Activated naive CD8-positive, alpha-beta T cell treated with anti-CD3 and anti-CD28 coated beads for 36 hours (primary cell): ENCODE results near the gene TCP11. TPM values are rescaled to one million over a fixed set of nuclear protein-coding genes. Genes with fewer than 3 reads are reported as not detected.

Experiments used
- DNase-seq: peaks from one replicate; pipeline ENCODE4 v3.0.0; 2021
- H3K27ac Mint-ChIP-seq: one replicate; pipeline ENCODE4 v1.8.0; 2022; ENCODE audit warnings: mild to moderate bottlenecking, moderate library complexity, mixed read lengths
- H3K27me3 Mint-ChIP-seq: one replicate; pipeline ENCODE4 v1.8.0; 2022; ENCODE audit warnings: mild to moderate bottlenecking, mixed read lengths
- H3K36me3 Mint-ChIP-seq: one replicate; pipeline ENCODE4 v1.8.0; 2021; ENCODE audit warnings: mild to moderate bottlenecking, mixed read lengths
- H3K4me1 Mint-ChIP-seq: one replicate; pipeline ENCODE4 v1.8.0; 2021; ENCODE audit warnings: mixed read lengths
- H3K4me3 Mint-ChIP-seq: one replicate; pipeline ENCODE4 v1.8.0; 2022; ENCODE audit warnings: mild to moderate bottlenecking, moderate library complexity, mixed read lengths
- H3K9me3 Mint-ChIP-seq: one replicate; pipeline ENCODE4 v1.8.0; 2022; ENCODE audit warnings: mixed read lengths
- total RNA-seq, 2 experiments: library from RNA; stranded (reverse); gene quantifications; one replicate each; pipeline ENCODE4 v1.2.3, GENCODE V29; 2021

Gene TCP11
- total RNA-seq, 2 experiments from 2014 or later, result not detected

DNA sequence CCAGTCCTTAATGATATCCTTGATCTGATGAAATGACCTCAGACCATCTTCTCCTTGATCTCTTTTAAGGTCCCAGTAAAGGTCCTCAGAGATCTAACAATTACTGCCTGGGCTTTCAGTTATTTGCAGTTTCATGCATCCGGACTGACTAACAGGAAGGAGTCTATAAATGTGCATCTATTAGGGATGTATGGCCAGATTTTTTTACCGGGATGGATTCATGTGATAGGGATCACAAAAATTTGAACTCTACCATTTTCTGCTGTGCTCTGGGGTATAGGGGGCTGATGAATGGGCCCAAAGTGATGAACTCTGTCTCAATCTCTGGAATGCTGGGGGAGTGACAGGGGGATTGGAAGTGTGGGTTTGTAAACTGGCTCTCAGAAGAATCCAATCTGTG lies 36.5 kb upstream of the TCP11 start:
- Mint-ChIP-seq H3K27me3 (peaks cover 7% of the 10 kb centered on the region), H3K36me3 (no peaks in the 10 kb centered on the region), H3K9me3 (no peaks in the 10 kb centered on the region), H3K4me3 (no peak overlapping the region), H3K4me1 (no peaks in the 10 kb centered on the region), H3K27ac (no peak overlapping the region)
- no peak for DNase-seq

DNA sequence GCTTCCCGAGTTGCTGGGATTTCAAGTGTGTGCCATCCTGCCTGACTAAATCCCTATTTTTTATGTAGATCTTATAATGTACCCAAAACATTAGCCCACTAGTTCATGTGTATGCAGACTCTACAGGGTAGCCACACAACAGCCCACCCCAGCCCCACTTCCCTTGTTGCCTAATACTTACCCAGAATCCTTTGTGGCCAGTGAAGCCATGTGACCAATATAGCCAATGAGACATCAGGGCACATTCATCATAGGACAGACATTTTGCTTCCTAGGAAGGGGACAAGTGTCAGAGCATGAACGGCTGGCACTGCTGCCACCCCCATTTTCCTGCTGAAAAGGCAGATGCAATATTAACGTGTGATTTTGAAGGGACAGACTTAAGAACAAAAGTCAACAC lies 36.0 kb upstream of the TCP11 start:
- Mint-ChIP-seq H3K4me1 (no peaks in the 10 kb centered on the region), H3K27ac (no peak overlapping the region), H3K9me3 (no peaks in the 10 kb centered on the region), H3K27me3 (peaks cover 7% of the 10 kb centered on the region), H3K4me3 (no peak overlapping the region), H3K36me3 (no peaks in the 10 kb centered on the region)
- DNase-seq, result no peak

DNA sequence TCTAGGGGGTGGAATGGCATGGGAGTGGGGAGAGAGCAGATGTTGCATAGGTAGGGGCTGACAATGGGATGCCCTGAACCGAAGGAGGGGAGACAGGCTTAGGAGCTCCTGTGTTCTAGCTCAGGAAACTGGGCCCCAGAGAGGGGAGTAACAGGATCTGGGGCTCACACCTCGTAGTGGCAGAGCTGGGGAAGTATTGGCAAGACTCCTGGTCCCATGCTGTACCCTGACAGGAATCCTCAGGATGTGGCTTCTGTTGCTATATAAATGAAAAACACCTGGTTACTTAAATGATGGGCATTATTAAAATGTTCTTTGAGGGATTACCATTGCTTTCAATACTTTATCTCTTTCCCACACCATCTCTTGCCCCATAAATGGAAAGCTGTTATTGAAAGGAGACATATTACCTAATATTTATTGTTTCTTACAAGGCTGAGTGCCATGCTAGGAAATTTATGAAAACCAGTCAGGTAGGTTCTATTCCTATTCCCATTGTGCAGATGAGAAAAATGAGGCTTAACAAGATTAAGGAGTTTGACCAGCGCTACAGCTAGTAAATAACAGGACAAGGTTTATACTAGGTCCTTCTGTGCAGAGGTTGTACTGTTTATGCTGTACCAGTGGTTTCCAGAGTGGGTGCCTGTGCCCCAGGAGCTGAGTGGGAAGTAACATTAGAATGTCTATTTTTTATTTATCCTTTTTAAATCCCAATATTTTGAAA lies 35.3 kb upstream of the TCP11 start:
- peaks cover 7% of the 10 kb centered on the region for H3K27me3 Mint-ChIP-seq
- no peaks in the 10 kb centered on the region for H3K4me1 Mint-ChIP-seq
- H3K4me3 Mint-ChIP-seq, result no peak overlapping the region
- no peaks in the 10 kb centered on the region for H3K36me3 Mint-ChIP-seq
- H3K27ac Mint-ChIP-seq, result no peak overlapping the region
- no peaks in the 10 kb centered on the region for H3K9me3 Mint-ChIP-seq
- DNase-seq, result no peak

DNA sequence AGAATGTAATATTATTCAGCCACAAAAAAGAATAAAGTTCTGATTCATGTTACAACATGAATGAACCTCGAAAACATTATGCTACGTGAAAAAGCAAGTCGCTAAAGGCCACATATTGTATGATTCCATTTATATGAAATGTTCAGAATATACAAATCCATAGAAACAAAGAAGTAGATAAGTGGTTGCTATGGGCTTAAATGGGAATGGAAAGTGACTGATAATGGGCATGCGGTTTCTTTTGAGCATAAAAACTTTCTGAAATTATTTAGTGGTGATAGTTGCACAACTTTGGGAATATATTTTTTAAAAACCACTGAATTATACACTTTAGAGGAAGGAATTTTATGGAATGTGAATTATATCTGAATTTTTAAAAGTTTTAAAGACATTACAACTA lies 33.4 kb upstream of the TCP11 start:
- no peaks in the 10 kb centered on the region for H3K36me3 Mint-ChIP-seq
- H3K9me3 Mint-ChIP-seq, result peaks cover 2% of the 10 kb centered on the region
- no peak overlapping the region for H3K4me3 Mint-ChIP-seq
- no peak overlapping the region for H3K27ac Mint-ChIP-seq
- H3K4me1 Mint-ChIP-seq, result no peaks in the 10 kb centered on the region
- H3K27me3 Mint-ChIP-seq, result peaks cover 7% of the 10 kb centered on the region
- DNase-seq, result no peak

DNA sequence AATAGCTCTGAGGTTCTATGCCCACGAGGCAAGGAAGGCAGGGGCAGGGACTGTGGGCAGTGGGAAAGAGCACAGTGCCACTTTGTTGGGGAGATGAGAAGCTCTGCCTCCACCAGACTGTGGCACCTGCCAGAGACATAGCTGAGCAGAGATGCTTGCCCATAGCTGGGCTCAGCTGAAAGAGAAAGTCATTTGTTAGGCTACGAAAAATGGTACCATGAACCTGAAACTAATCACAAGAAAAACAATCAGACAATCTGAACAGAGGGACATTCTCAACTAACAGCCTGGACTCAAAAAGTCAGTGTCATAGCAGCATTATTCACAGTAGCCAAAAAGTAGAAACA lies 32.9 kb upstream of the TCP11 start:
- no peak for DNase-seq
- Mint-ChIP-seq H3K4me1 (no peaks in the 10 kb centered on the region), H3K27ac (no peak overlapping the region)

DNA sequence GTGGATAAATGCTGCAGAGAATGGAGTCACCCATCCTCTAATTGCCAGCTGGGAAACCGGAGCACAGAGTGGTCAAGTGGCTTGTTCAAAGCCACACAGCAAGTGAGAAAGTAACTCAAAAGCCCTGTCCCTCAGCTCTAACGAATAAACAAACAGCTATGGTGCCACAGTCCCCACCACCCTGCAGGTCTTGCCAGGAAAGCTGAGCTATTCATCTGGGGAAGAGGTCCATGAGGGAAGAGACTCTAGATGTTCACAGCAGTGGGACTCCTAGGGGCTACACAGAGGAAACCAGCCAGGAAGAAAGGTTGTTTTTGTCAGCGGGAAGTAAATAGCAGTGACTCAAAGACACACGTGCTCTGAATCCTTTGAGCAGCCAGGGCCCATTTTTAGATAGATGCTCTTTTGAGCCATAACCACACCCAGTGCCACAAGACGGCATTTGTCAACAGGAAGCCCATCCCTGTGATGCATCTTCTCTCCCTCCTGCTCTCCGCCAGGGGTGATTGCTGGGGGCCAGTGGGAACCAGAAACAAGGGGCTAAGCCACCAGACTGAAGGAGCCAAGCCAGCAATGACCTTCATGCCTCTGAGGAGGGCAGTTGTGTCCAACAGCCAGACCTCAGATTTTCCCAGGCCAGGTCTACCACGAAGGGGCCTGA lies 32.4 kb upstream of the TCP11 start:
- no peaks in the 10 kb centered on the region for H3K36me3 Mint-ChIP-seq
- H3K27ac Mint-ChIP-seq, result no peak overlapping the region
- H3K4me1 Mint-ChIP-seq, result no peaks in the 10 kb centered on the region
- DNase-seq, result no peak
- H3K27me3 Mint-ChIP-seq, result peaks cover 7% of the 10 kb centered on the region
- peaks cover 5% of the 10 kb centered on the region for H3K9me3 Mint-ChIP-seq
- H3K4me3 Mint-ChIP-seq, result no peak overlapping the region

More for the DNA sequence above, 32.9 kb upstream of the TCP11 start:
- H3K27me3 Mint-ChIP-seq, result peaks cover 7% of the 10 kb centered on the region
- H3K9me3 Mint-ChIP-seq, result peaks cover 5% of the 10 kb centered on the region
- no peaks in the 10 kb centered on the region for H3K36me3 Mint-ChIP-seq
- H3K4me3 Mint-ChIP-seq, result no peak overlapping the region

DNA sequence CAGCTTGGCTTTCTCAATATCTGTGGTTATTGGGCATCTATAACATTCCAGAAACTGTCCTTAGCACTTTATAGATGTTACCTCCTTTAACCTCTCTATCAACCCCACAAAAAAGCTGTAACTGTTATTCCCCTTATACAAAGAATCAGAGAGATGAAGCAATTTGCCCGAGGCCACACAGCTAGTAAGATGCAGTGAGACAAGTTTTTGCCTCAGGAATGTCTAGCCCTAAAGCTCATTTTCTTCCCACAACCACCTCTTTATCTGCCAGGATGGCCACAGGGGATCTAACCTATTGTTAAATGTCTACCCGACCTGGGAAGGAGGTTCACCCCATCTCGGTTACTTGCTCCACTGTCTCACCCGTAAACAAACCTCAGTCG lies 31.9 kb upstream of the TCP11 start:
- no peak for DNase-seq
- Mint-ChIP-seq H3K27ac (no peak overlapping the region), H3K9me3 (peaks cover 5% of the 10 kb centered on the region), H3K27me3 (peaks cover 7% of the 10 kb centered on the region), H3K4me1 (no peaks in the 10 kb centered on the region), H3K36me3 (no peaks in the 10 kb centered on the region), H3K4me3 (no peak overlapping the region)

DNA sequence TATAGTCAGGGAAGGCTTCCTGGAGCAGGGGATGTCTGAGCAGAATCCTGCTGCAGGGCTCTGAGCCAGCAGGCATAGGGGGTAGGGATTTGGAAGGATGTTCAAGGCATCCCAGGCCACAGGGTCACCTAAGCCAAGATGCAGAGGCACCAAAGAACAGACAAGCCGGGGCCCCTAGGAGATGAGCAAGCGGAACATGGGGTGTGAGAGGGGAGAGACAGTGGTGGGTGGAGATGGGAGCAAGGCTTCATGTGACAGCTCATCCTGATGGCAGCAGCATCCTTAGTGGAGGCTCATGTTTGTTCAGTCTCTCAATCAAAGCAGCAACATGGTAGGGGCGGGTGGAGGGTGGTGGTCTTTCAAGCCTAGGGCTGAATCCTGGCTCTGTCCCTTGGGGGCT lies 29.8 kb upstream of the TCP11 start:
- Mint-ChIP-seq H3K4me1 (no peaks in the 10 kb centered on the region), H3K4me3 (no peak overlapping the region), H3K27me3 (peaks cover 2% of the 10 kb centered on the region), H3K27ac (no peak overlapping the region), H3K9me3 (peaks cover 5% of the 10 kb centered on the region), H3K36me3 (no peaks in the 10 kb centered on the region)
- no peak for DNase-seq

DNA sequence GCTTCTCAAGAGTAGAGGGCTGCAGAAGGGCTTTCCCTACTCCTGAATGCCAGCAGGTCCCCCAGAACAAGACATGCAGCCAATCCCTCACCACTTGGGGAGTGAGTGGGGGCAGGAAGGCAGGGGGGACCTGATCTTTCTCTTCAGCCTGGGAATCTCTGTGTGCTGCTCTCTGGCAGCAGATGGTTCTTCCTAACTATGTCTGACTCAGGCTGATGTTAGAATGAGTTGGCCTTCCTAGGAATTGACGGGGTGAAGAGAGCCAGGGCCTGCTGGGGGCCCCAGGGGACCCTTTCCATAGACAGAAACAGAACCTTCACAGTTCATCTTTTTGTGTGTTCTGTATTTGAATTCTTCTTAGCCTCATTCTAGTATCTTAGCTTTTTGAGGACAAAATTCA lies 29.0 kb upstream of the TCP11 start:
- Mint-ChIP-seq H3K9me3 (peaks cover 5% of the 10 kb centered on the region), H3K4me1 (no peaks in the 10 kb centered on the region), H3K4me3 (no peak overlapping the region), H3K27me3 (no peaks in the 10 kb centered on the region), H3K36me3 (no peaks in the 10 kb centered on the region), H3K27ac (no peak overlapping the region)
- no peak for DNase-seq

DNA sequence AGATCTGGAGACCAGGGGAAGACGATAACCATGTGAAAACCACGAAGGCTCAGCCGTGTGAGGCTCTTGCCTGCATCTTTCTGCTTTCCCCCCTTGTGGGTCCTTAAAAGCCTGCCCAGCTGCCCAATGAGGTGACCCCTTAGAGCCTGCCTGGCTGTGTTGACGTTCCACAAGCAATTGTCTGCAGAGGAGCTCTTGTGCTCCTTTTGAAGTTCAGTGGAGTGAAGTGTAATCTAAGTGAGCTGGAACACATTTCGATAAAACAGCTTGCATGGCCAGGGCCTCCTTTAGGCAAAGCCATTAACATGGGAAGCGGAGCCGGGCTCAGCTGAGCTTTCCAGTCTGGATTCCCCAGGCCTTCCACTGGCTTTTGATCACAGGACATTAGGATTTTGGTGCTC lies 27.3 kb upstream of the TCP11 start:
- DNase-seq, result no peak
- Mint-ChIP-seq H3K4me3 (no peak overlapping the region), H3K27ac (no peak overlapping the region), H3K36me3 (no peaks in the 10 kb centered on the region), H3K4me1 (no peaks in the 10 kb centered on the region), H3K27me3 (peaks cover 11% of the 10 kb centered on the region), H3K9me3 (peaks cover 5% of the 10 kb centered on the region)

DNA sequence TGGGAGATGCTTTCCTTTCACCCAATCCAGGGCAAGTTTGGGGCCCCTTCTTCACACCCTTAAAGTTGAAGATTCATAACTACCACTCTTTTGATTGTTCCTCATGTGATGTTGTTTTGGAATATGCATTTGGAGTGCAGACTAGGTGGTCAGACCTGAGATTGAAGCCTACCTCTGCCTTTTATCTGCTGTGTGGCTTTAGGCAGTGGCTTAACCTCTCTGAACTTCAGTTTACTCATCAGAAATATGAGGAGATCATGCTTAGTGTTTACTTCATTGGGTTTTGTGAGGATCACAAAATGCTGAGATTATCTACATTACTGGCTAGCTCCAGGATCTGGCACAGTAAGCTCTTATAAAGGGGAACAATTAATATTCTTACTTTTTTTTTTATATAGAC lies 26.4 kb upstream of the TCP11 start:
- peaks cover 5% of the 10 kb centered on the region for H3K9me3 Mint-ChIP-seq
- no peak for DNase-seq
- H3K36me3 Mint-ChIP-seq, result no peaks in the 10 kb centered on the region
- no peak overlapping the region for H3K4me3 Mint-ChIP-seq
- no peaks in the 10 kb centered on the region for H3K4me1 Mint-ChIP-seq
- no peak overlapping the region for H3K27ac Mint-ChIP-seq
- H3K27me3 Mint-ChIP-seq, result peaks cover 11% of the 10 kb centered on the region

DNA sequence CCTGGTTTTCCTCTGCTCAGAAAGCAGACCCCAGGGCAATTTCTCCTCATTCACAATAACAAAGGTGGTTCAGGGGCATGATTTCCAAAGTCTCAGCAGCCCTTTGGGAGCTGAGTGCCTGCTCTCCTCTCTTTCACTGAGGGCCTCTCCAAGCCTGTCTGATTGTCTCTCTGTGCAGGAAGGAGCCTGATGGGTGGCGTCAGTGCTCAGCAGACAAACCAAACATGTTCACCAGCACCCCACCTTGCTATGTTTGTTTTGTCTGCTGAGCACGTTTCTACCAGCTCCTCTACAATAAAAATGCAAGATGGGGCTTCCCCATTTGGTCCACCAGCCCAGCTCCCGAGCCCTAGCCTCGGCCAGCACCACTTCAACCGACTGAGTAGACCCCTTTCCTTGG lies 25.4 kb upstream of the TCP11 start:
- Mint-ChIP-seq H3K9me3 (peaks cover 5% of the 10 kb centered on the region), H3K27me3 (peaks cover 11% of the 10 kb centered on the region), H3K4me1 (no peaks in the 10 kb centered on the region), H3K4me3 (no peak overlapping the region), H3K36me3 (no peaks in the 10 kb centered on the region), H3K27ac (no peak overlapping the region)
- DNase-seq, result no peak

DNA sequence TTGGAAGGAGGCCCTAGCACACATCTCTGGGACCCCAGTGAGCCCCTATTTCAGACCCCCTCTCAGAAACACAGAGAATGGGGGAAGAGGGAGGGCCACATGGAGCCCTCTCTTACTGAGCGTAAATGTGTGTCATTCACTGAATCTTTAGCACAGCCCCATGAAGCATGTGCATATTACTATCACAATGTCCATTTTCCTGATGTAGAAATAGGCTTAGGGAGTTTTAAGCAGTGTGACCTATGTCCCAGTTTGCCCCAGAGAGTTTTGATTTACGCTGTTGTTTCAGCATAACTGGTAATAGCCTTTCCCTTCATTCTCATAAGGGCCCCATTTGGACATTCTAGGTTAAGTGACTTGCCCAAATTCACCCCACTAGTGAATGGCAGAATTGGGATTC lies 25.0 kb upstream of the TCP11 start:
- Mint-ChIP-seq H3K27me3 (peaks cover 14% of the 10 kb centered on the region), H3K27ac (no peak overlapping the region), H3K4me3 (no peak overlapping the region), H3K4me1 (no peaks in the 10 kb centered on the region), H3K36me3 (no peaks in the 10 kb centered on the region), H3K9me3 (peaks cover 5% of the 10 kb centered on the region)
- DNase-seq, result no peak

DNA sequence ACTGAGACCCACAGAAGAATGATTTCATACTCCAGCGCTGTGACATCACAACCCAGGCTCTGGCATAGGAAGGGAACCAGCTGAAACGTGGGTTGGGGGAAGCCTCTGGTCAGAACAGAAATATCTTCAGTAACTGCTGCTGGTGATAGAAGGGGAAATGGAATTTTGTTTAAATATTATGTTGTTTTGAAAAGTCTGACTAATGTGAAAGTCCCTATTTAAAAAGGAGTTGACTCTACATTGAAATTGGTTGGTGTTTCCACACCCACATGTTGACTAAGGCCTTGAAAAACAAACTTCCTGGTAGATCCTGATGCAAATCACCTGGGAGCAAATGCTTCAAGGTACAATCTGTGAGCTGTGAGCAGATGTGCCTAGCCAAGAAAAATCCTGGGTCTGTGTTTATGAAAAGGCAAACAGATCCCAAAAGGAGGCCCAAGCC lies 24.5 kb upstream of the TCP11 start:
- Mint-ChIP-seq H3K27me3 (peaks cover 15% of the 10 kb centered on the region), H3K4me1 (no peaks in the 10 kb centered on the region), H3K27ac (no peak overlapping the region), H3K4me3 (no peak overlapping the region), H3K36me3 (no peaks in the 10 kb centered on the region), H3K9me3 (peaks cover 5% of the 10 kb centered on the region)
- DNase-seq, result no peak

DNA sequence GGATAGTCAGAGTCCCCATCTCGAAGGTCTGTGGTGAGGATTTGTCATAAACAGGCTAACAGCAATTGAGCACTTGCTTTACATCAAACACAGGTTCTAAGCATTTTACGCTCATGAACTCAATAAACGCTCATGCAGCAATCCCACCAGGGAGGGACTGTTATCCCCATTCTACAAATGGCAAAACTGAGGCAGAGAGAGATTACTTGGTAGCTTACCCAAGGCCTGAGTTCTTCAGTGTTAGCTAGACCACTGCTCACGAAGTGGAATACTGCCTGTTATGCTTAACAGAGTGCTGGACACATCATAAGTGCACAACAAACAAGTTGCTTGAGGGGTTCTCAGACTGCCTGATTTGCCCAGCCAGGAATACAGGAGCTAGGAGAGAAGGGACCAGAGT lies 23.7 kb upstream of the TCP11 start:
- no peaks in the 10 kb centered on the region for H3K36me3 Mint-ChIP-seq
- peaks cover 5% of the 10 kb centered on the region for H3K9me3 Mint-ChIP-seq
- no peak for DNase-seq
- H3K4me3 Mint-ChIP-seq, result no peak overlapping the region
- H3K27ac Mint-ChIP-seq, result no peak overlapping the region
- no peaks in the 10 kb centered on the region for H3K4me1 Mint-ChIP-seq
- peaks cover 15% of the 10 kb centered on the region for H3K27me3 Mint-ChIP-seq

DNA sequence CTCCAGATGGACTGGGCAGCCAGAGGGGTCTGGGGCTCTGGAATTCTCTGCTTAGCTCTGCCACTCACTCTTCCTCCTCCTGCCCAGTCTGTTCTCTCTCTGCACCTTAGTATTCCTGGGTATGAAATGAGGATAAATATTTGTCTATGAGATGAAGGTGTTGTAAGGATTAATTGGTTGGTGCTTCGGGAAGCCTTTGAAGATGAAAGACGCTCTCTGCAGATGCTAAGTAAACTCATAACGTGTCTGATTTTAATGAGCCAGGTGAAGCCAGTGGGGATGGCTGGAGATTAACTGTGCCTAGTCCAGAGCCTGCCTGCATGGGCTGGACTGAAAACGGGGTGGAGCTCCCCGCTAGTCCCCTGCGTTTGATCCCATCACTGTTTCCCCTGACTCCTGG lies 23.1 kb upstream of the TCP11 start:
- Mint-ChIP-seq H3K4me1 (no peaks in the 10 kb centered on the region), H3K9me3 (peaks cover under 1% of the 10 kb centered on the region), H3K4me3 (no peak overlapping the region), H3K27me3 (peaks cover 15% of the 10 kb centered on the region), H3K27ac (no peak overlapping the region), H3K36me3 (no peaks in the 10 kb centered on the region)
- DNase-seq, result no peak
